GM19043 (cell line): Measurements from ENCODE around the gene SPTBN2.

ENCODE experiments used
- ATAC-seq: cut with Tn5 transposase; IDR thresholded peaks from one replicate; pipeline ENCODE4 v1.9.1; 2021; ENCODE audit warnings: low read depth; ENCODE audit not compliant: unreplicated experiment

SPTBN2 gene

DNA sequence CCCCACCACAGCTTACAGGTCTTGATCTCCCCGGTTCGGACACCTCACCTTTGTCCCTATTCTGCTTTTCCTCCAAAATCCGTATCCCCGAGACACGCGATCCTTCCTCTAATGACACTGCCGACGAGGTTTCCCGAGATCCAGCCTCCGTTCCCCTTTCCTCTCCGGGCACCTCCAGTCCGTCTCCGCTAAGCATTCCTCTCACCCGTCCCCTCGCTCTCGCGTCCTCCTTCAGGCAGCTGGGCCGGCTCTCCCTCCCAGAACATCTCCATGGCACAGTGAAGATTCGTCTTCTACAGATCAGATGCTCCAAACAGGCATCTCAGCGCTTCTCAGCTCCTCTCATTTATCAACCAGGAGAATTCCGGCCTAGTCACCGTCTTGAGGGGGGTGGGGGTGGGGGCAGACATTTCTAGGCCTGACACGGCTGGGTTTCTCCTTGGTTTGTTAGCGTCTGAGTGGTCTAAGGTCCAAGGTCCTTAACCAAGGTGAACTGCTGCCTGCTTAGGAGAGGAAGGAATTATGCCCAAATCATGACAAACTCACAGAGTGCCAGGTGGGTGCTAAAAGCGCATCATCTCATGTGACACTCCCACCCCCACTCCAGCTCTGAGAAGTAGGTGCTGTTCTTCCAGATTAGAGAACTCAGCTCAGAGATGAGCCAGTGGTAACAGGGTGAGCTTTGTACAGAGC lies at the start of gene SPTBN2:
Gene SPTBN2, minus strand, starts transcription at position 524 of the 693 bp plus-strand sequence. CDS start 7,976 bp downstream, outside the sequence.
- no peak for ATAC-seq

DNA sequence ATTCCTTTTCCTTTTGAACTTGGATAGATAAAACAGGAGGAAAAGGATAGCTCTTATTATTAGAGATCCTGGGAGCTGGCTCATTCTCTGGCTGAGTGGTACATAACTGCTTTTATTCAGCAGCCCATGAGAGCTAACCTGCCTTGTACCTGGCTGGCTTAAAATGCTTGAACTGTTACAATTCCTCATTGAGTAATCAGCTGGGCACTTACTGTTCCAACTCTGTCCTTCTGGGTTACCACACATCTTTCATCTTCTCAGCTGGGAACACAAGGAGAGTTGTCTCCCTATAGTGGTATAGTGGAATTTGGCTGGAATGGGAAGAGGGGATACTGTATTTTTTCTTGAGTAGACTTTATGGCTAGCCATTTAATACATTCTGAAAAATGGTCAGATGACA lies 39.8 kb upstream of the SPTBN2 start:
- no peak for ATAC-seq

GRCh38 chr11:66768088-66768521 lies 39.1 kb upstream of the SPTBN2 start:
- ATAC-seq = no peak

- no peak for ATAC-seq
Observed at GRCh38 chr11:66767666-66768065, 38.6 kb upstream of the SPTBN2 start.

DNA sequence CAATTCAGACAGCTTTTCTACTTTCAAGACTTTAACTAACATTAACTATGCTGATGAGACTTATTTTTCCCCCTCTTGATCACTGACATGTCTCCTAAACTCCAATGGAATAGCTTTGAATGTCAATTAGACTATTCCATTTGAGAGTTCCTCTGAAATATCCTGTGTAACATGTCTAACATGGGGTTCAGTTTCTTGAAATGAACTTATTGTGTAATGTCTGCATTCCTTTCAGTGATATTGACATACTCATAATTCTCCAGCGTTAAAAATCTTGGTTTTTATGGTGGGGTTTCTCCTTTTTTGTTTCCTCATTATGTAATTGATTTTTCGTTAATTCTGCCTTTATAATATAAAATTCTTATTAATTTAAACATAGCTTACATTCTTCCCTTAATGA lies 37.7 kb upstream of the SPTBN2 start:
- ATAC-seq = no peak

GRCh38 chr11:66762088-66762487 lies 33.1 kb upstream of the SPTBN2 start:
- ATAC-seq = no peak

DNA sequence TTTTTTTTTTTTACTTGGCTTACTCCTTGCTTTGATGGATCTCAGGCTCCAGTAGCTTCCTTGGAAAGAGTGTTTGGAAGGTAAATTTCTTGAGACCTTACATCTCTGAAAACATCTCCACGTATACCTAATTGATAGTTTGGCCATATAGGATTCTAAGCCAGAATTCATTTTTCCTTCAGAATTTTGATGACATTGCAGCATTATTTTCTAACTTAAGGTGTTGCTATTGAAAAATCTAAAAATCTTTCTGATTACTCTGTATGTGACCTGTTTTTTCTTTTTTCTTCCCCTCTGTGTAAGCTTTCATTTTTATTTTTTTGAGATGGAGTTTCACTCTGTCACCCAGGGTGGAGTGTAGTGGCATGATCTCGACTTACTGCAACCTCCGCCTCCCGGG lies 23.1 kb upstream of the SPTBN2 start:
- no peak for ATAC-seq

- no peak for ATAC-seq
Observed at GRCh38 chr11:66749091-66749490, 20.1 kb upstream of the SPTBN2 start.

DNA sequence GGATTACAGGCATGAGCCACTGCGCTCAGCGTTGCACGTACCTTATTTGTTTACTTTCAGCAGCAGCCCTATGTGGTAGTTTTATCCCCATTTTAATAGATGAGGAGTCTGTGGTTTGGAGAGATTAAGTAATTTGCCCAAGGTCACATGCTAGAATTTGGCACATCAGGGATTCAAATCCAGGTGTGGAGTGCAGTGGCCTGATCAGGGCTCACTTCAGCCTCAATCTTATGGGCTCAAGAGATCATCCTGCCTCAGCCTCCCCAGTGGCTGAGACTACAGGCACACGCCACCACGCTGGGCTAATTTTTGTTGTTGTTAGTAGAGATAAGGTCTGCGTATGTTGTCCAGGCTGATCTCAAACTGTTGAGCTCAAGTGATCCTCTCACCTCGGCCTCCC lies 18.5 kb upstream of the SPTBN2 start:
- no peak for ATAC-seq

GRCh38 chr11:66745356-66746235 lies 16.6 kb upstream of the SPTBN2 start:
- ATAC-seq = no peak

DNA sequence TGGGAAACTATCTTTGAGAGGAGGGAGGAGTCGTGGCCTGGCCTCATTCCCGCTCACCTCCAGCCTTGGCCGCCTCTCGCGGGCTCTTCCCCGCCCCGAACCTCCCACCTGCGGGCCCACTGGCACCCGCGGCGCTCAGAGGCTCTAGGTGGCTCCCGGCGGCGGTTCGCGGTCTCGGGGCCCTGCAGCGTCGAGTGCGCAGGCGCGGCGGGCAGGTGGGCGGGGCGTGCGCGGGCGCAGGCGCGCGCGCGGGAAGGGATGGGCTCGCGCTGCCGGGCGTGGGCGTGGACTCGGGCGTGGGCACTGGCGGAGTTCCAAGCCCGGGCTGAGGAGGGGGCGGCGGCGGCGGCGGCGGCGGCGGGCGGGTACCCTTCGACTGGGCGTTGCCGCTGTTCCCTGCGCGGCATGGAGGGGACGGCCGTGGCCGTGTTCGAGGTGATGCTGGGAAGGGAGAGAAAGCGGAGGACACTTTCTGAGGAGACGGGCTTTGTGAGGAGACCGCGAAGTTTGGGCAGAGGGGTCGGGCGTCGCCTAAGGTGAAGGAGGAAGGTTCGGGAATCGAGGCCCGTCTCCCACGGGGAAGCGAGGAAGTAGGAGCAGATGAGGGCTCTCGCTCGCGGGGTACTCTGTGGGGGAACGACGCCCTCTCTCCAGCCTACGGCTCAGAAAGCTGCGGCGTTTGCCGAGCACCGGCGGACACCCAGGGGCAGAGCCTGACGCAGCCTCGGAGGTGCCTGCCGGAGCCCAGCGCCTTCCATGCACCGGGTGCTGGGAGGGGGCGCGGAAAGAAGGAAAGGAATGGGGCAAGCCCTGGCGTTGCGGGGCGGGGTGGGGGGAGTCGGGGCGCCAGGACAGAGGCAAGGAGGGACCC lies 15.7 kb upstream of the SPTBN2 start:
- ATAC-seq = no peak

GRCh38 chr11:66743271-66743968 lies 14.4 kb upstream of the SPTBN2 start:
- ATAC-seq = no peak

GRCh38 chr11:66741153-66741552 lies 12.1 kb upstream of the SPTBN2 start:
- no peak for ATAC-seq

DNA sequence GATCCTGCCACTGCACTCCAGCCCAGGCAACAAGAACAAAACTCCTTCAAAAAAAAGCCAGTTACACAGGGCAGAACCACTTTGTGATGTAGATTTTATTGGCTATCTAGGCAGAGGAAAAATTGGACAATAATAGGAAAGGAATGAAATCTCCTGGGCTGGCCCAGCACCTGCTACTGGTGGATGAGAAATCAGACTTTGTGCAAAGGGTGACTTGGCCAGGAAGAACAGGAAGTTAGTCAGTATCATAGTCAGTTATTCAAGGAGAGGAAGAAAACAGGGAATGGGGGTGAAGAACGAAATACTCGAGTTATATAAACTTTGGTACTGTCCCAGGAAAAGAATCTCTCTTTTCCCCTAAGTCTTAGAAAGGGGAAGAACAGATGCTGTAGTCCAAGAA lies 11.0 kb upstream of the SPTBN2 start:
- ATAC-seq = no peak

DNA sequence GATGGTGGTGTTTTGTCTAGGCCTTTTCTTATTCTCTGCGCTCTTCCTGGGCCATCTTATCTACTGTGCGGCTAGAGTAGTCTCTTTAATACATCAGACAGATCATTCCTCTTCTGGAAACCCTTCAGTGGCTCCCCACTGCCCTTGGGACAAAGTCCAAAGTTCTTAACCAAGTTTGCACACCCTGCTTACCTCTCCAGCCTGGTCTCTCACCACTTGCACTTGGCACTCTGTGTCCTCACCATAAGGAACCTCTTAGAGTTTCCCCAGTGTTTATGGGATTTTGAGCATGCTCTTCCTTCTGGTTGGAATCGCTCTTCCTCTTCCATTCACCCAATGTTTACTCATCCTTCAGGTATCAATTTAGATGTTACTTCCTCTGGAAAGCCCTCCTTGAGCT lies 5.2 kb upstream of the SPTBN2 start:
- no peak for ATAC-seq

DNA sequence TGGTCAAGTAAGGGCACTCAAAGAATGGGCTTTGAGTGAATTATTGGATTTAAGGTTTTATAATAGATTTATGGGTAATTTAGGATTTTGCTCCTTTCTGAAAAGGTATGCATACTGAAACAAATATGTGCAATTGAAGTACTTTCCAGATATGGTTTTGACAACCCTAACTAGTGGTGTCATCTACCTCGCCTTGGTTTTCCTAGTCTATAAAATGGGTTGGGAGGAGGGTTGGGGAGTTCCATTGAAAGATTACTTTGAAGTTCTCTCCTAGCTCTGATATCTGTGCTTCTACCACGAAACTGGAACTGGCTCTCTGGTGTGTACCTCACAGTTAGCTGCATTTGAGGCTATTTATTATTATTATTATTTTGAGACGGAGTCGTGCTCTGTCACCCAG lies 431 bp upstream of the SPTBN2 start:
- ATAC-seq = no peak

DNA sequence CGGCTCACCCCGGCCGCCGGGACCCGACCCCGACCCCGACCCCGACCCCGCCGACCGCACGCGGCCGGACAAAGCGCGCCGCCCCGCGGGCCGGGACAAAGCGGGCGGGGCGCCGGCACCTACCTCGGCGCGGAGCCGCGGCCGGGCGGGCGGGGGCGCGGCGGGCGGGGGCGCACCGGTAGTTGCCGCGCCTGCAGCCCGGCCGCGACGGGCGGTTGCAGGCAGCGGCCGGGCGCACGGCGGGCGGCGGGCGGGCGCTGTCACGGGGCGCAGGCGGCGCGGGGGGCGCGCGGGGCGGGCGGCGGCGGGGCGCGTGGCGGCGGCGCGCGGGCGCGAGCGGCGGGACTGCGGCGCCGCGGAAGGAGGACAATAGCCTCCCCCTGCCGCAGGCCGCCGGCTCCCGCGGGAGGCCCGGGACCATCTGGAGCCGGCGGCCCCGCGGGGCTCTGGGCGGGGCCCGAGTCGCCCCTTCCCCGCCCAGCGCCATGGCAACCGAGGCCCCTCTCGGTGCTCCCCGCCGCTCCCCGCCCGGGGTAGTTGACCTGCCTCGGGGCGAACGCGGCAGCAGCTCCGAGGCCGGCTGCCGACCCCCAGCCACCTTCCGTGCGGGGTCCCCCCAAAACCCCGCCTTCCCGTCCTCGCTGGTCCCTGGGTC lies 851 bp downstream of the SPTBN2 start:
- ATAC-seq = no peak

- ATAC-seq = no peak
Observed at GRCh38 chr11:66727282-66728037, 1.6 kb downstream of the SPTBN2 start.

- no peak for ATAC-seq
Observed at GRCh38 chr11:66725647-66726046, 3.4 kb downstream of the SPTBN2 start.
